HepG2 (cell line): ENCODE data around the gene YPEL3. TPM values are rescaled to one million over a fixed set of nuclear protein-coding genes. Genes with fewer than 3 reads are reported as not detected.
A peak's percentile ranks its signal among the peaks of the same experiment; 100 is the strongest.

Experiments
- BORCS8-MEF2B ChIP-seq: sonication (generic); formaldehyde crosslinking; IDR thresholded peaks from 2 replicates; pipeline ENCODE4 v1.8.0; 2022; ENCODE audit warnings: mild to moderate bottlenecking, missing genetic modification reagents
- CERS6 ChIP-seq: sonication (generic); formaldehyde crosslinking; IDR thresholded peaks from 2 replicates; pipeline ENCODE4 v1.5.0; 2020; ENCODE audit warnings: missing genetic modification reagents
- DNMT1 ChIP-seq: sonication (generic); formaldehyde crosslinking; IDR thresholded peaks from 2 replicates; pipeline ENCODE4 v1.5.1; 2020; ENCODE audit warnings: mild to moderate bottlenecking, missing genetic modification reagents
- FOXO4 ChIP-seq: sonication (generic); formaldehyde crosslinking; conservative IDR thresholded peaks from 2 replicates; pipeline ENCODE4 v1.8.1; 2023; ENCODE audit warnings: missing genetic modification reagents
- JUNB ChIP-seq: sonication (generic); formaldehyde crosslinking; IDR thresholded peaks from 2 replicates; pipeline ENCODE4 v1.8.0; 2022; ENCODE audit warnings: missing genetic modification reagents, mild to moderate bottlenecking, borderline replicate concordance
- JUND ChIP-seq: sonication (generic); formaldehyde crosslinking; IDR thresholded peaks from 2 replicates; pipeline ENCODE4 v1.8.0; 2022; ENCODE audit warnings: mild to moderate bottlenecking, missing genetic modification reagents
- KDM3A ChIP-seq: IDR thresholded peaks from 2 replicates; pipeline ENCODE4 v1.6.1; 2018; ENCODE audit warnings: low read depth, missing compliant biosample characterization
- LBX2 ChIP-seq: sonication (generic); formaldehyde crosslinking; IDR thresholded peaks from 2 replicates; pipeline ENCODE4 v1.5.0; 2020; ENCODE audit warnings: missing genetic modification reagents, mild to moderate bottlenecking, borderline replicate concordance
- MXI1 ChIP-seq: IDR thresholded peaks from 3 replicates; pipeline ENCODE4 v1.6.1; 2012; ENCODE audit warnings: low read depth, low read length, inconsistent platforms, borderline replicate concordance
- NR1H2 ChIP-seq: sonication (generic); formaldehyde crosslinking; IDR thresholded peaks from 2 replicates; pipeline ENCODE4 v1.8.1; 2022; ENCODE audit warnings: low read depth, missing genetic modification reagents, borderline replicate concordance
- PCBP1 ChIP-seq: fragments of 200-400 bp; formaldehyde crosslinking; IDR thresholded peaks from 2 replicates; pipeline ENCODE4 v1.6.1; 2017; ENCODE audit warnings: mild to moderate bottlenecking, low read depth, low read length, borderline replicate concordance
- POLR2G ChIP-seq: fragments of 200-400 bp; formaldehyde crosslinking; IDR thresholded peaks from 2 replicates; pipeline ENCODE4 v1.6.1; 2018; ENCODE audit warnings: mild to moderate bottlenecking, low read depth, low read length, moderate library complexity
- SIX1 ChIP-seq: sonication (generic); formaldehyde crosslinking; IDR thresholded peaks from 2 replicates; pipeline ENCODE4 v1.4.0; 2020; ENCODE audit warnings: missing genetic modification reagents, borderline replicate concordance
- STAT5B ChIP-seq: sonication (generic); formaldehyde crosslinking; IDR thresholded peaks from 2 replicates; pipeline ENCODE4 v1.4.0; 2020; ENCODE audit warnings: missing genetic modification reagents
- TBX3 ChIP-seq: fragments of 450-650 bp; IDR thresholded peaks from 2 replicates; pipeline ENCODE4 v1.6.1; 2017; ENCODE audit warnings: antibody characterized with exemption, mild to moderate bottlenecking, inconsistent platforms, borderline replicate concordance
- THAP8 ChIP-seq: sonication (generic); formaldehyde crosslinking; IDR thresholded peaks from 2 replicates; pipeline ENCODE4 v1.5.1; 2020; ENCODE audit warnings: missing genetic modification reagents, mild to moderate bottlenecking, borderline replicate concordance
- WIZ ChIP-seq: sonication (generic); formaldehyde crosslinking; IDR thresholded peaks from 2 replicates; pipeline ENCODE4 v1.5.1; 2020; ENCODE audit warnings: mild to moderate bottlenecking, missing genetic modification reagents
- ZBTB34 ChIP-seq: sonication (generic); formaldehyde crosslinking; IDR thresholded peaks from 2 replicates; pipeline ENCODE4 v1.8.0; 2022; ENCODE audit warnings: mild to moderate bottlenecking, missing genetic modification reagents
- ZNF547 ChIP-seq: sonication (generic); formaldehyde crosslinking; IDR thresholded peaks from 2 replicates; pipeline ENCODE4 v1.5.1; 2020; ENCODE audit warnings: mild to moderate bottlenecking, missing genetic modification reagents
- ZNF572 ChIP-seq: sonication (generic); formaldehyde crosslinking; IDR thresholded peaks from 2 replicates; pipeline ENCODE4 v1.5.1; 2020; ENCODE audit warnings: mild to moderate bottlenecking, missing genetic modification reagents
- ZNF672 ChIP-seq: sonication (generic); formaldehyde crosslinking; IDR thresholded peaks from 2 replicates; pipeline ENCODE4 v1.8.1; 2022; ENCODE audit warnings: missing genetic modification reagents
- polyA plus RNA-seq, 8 experiments: library from polyadenylated mRNA; depleted of rRNA in 3 of 8; stranded (reverse) in 7 of 8; unstranded in 1 of 8; fragments of >200 nt; fragmentation: Illumina TruSeq in 4 of 8; extraction: Trizol in 4 of 8; gene quantifications; 2 replicates each; pipeline versions ENCODE4 v1.2.1 to v1.2.3, GENCODE V29; 2011 to 2016; ENCODE audit warnings: low read depth in 4 of 8, missing spikeins in 1 of 8, mixed read lengths in 1 of 8; ENCODE audit not compliant: insufficient read depth in 1 of 8
- total RNA-seq, 5 experiments: library from RNA; depleted of rRNA; stranded (reverse); fragments of >200 nt; fragmentation: Illumina TruSeq; extraction: Trizol; gene quantifications; 2 replicates each; pipeline ENCODE4 v1.2.3, GENCODE V29; 2016; ENCODE audit warnings: low read depth in 1 of 5

The YPEL3 gene
- total and polyA plus RNA-seq, 2 of the 13 experiments (the other 11 are each of a cell fraction or from before 2014, with no cell fraction given) = 5.4 to 47.0 TPM

- TF ChIP-seq ZBTB34 (CRISPR knock-in tag) (0 out of 2 replicates have a peak, but pooled peaks have one; percentile 52), STAT5B (CRISPR knock-in tag) (0 out of 2 replicates have a peak, but pooled peaks have one; percentile 0), JUND (0 out of 2 replicates have a peak, but pooled peaks have one; percentile 42), NR1H2 (0 out of 2 replicates have a peak, but pooled peaks have one; percentile 18), POLR2G (peak; percentile 23; the same call in 1 of the 2 replicates), LBX2 (CRISPR knock-in tag) (0 out of 2 replicates have a peak, but pooled peaks have one; percentile 86), ZNF672 (CRISPR knock-in tag) (no peak), TBX3 (no peak), SIX1 (CRISPR knock-in tag) (peak; percentile 20; the same call in 1 of the 2 replicates), DNMT1 (CRISPR knock-in tag) (no peak), JUNB (CRISPR knock-in tag) (peak; percentile 79), FOXO4 (no peak), MXI1 (peak; percentile 8; the same call in 1 of the 3 replicates), WIZ (peak; percentile 77; the same call in 1 of the 2 replicates), BORCS8-MEF2B (CRISPR knock-in tag) (peak; percentile 14; the same call in 1 of the 2 replicates), ZNF547 (CRISPR knock-in tag) (0 out of 2 replicates have a peak, but pooled peaks have one; percentile 76), CERS6 (CRISPR knock-in tag) (0 out of 2 replicates have a peak, but pooled peaks have one; percentile 31), PCBP1 (peak; percentile 22; the same call in 1 of the 2 replicates), THAP8 (CRISPR knock-in tag) (peak; percentile 48; the same call in 1 of the 2 replicates), ZNF572 (CRISPR knock-in tag) (peak; percentile 75), KDM3A (CRISPR knock-in tag) (0 out of 2 replicates have a peak, but pooled peaks have one; percentile 1)
Observed at GRCh38 chr16:30065943-30066760, 29.9 kb downstream of the YPEL3 start (continued).
